ENCODE data around the gene ZNF236.

The ZNF236 gene

DNA sequence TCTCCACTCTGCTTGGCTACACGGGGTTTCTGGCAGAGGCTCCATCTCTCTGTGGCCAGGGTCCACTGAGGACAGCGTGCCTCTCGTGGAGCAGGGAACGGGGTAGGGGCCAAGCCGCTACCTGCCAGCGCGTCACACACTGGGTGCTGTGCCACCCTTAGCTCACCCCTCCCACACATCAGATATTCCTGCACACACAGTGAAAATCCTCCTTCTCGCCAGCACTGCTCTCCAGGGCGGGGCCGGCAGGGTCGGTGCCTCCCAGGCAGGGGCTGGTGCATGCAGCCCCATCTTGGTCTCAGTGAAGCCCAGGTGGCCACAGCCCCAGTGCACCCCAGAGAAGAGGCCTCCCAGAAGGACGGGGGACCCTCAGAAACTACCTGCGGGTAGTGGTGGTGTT is 185.6 kb downstream of the ZNF236 start:
- H3K4me3 ChIP-seq (ENCODE audit: insufficient read depth, low read length, poor library complexity, severe bottlenecking) = no peak overlapping the region
- no peaks in the 10 kb centered on the region for H3K9me2 ChIP-seq (replicated peaks; ENCODE audit: insufficient read depth, low read length)
- 0 out of 2 replicates have a peak, but pooled peaks cover 3% of the 10 kb centered on the region for H3K36me3 ChIP-seq (ENCODE audit: low read length)
- no peak overlapping the region for H3K9ac ChIP-seq (ENCODE audit: low read length)
- H3F3A ChIP-seq (ENCODE audit: insufficient read depth) = peaks cover 7% of the 10 kb centered on the region
- no peak overlapping the region for H3K27ac ChIP-seq (ENCODE audit: low read depth, low read length)
- H3K27me3 ChIP-seq (ENCODE audit: low read length) = no peaks in the 10 kb centered on the region
- H3K4me2 ChIP-seq (ENCODE audit: low read depth, low read length, poor library complexity, severe bottlenecking) = no peak overlapping the region
- H4K20me1 ChIP-seq (ENCODE audit: low read depth, low read length) = no peaks in the 10 kb centered on the region
- no peaks in the 10 kb centered on the region for H3K9me3 ChIP-seq (ENCODE audit: insufficient read depth, low read length)
- TF ChIP-seq, protein P1, sequence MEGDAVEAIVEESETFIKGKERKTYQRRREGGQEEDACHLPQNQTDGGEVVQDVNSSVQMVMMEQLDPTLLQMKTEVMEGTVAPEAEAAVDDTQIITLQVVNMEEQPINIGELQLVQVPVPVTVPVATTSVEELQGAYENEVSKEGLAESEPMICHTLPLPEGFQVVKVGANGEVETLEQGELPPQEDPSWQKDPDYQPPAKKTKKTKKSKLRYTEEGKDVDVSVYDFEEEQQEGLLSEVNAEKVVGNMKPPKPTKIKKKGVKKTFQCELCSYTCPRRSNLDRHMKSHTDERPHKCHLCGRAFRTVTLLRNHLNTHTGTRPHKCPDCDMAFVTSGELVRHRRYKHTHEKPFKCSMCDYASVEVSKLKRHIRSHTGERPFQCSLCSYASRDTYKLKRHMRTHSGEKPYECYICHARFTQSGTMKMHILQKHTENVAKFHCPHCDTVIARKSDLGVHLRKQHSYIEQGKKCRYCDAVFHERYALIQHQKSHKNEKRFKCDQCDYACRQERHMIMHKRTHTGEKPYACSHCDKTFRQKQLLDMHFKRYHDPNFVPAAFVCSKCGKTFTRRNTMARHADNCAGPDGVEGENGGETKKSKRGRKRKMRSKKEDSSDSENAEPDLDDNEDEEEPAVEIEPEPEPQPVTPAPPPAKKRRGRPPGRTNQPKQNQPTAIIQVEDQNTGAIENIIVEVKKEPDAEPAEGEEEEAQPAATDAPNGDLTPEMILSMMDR (IDR thresholded peaks at IDR 0.05; ENCODE audit: insufficient read depth, low read length, poor library complexity, severe bottlenecking) = no peak
- TF ChIP-seq EZH2phosphoT487 (conservative IDR thresholded peaks at IDR 0.05; ENCODE audit: low read length) = no peak
- H2AFZ ChIP-seq (ENCODE audit: low read depth, low read length, severe bottlenecking) = no peak overlapping the region
- no peaks in the 10 kb centered on the region; the same call in 1 of the 2 replicates for H3K79me2 ChIP-seq (ENCODE audit: insufficient read depth, low read length)

DNA sequence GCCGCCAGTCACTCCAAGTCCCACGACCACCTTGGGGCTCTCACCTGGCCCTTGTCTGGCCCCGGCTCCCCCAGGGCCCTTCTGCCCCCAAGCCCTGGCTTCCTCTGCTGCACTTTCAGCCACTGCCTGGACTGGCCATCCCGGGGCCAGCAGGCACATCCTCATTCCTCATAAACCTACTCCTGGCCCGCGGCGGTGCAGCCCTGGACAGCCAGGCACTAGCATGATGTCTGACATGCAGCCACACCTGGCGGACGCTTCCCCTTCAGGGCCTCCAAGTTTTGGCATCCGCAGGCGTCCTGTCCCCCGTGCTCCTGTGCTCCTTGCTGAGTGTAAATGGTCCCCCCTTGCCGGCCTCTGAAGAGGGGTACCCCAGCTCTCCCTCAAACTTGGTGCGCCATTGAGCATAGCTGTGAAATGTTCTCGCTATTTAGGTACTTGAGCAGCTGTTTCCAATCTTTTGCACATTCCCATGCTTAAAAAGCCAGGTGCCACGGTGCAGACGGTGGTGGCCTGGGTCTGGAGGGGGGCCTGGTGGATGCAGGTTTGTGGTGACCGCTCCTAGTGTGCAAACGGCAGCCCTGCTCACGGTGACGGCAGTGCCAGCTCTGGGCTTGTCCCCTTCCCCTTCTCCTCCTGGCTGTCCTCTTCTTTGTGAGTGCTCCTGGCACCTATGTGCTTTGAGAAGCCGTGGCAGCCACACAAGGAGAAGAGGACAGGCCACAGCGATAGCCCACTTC is 186.4 kb downstream of the ZNF236 start:
- Histone ChIP-seq H3F3A (ENCODE audit: insufficient read depth) (no peaks in the 10 kb centered on the region; the same call in 1 of the 2 replicates), H2AFZ (ENCODE audit: low read depth, low read length, severe bottlenecking) (no peak overlapping the region), H3K9ac (ENCODE audit: low read length) (no peak overlapping the region), H3K9me2 (replicated peaks; ENCODE audit: insufficient read depth, low read length) (no peaks in the 10 kb centered on the region), H3K4me3 (ENCODE audit: insufficient read depth, low read length, poor library complexity, severe bottlenecking) (no peak overlapping the region), H3K9me3 (ENCODE audit: insufficient read depth, low read length) (no peaks in the 10 kb centered on the region), H3K27me3 (ENCODE audit: low read length) (no peaks in the 10 kb centered on the region), H4K20me1 (ENCODE audit: low read depth, low read length) (no peaks in the 10 kb centered on the region), H3K4me2 (ENCODE audit: low read depth, low read length, poor library complexity, severe bottlenecking) (no peak overlapping the region), H3K27ac (ENCODE audit: low read depth, low read length) (no peak overlapping the region), H3K79me2 (ENCODE audit: insufficient read depth, low read length) (no peaks in the 10 kb centered on the region; the same call in 1 of the 2 replicates), H3K36me3 (ENCODE audit: low read length) (0 out of 2 replicates have a peak, but pooled peaks cover 3% of the 10 kb centered on the region)
- no peak for TF ChIP-seq EZH2phosphoT487 (conservative IDR thresholded peaks at IDR 0.05; ENCODE audit: low read length)
- TF ChIP-seq, protein P1 (IDR thresholded peaks at IDR 0.05; ENCODE audit: insufficient read depth, low read length, poor library complexity, severe bottlenecking) = no peak

DNA sequence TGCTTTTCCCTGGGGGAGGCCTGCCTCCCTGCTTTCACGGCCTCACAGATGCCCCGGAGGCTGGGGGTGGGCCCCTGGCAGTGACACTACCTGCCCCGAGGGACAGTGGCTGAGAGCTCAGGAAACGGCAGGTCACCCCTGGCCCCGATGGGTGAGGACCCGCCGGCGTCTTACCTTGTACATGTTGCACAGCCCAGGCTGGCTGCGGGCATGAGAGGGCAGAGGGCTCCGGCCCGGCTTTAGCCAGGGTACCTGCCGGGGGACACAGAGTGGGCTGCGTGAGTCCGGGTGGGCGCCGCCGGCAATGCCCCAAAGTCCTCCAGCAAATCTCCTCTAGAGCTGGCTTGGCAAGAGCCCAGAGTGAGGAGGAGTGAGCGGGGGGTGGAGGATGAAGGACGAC is 187.3 kb downstream of the ZNF236 start:
- H2AFZ ChIP-seq (ENCODE audit: low read depth, low read length, severe bottlenecking) = no peak overlapping the region
- peaks cover 3% of the 10 kb centered on the region; the same call in 1 of the 2 replicates for H3K36me3 ChIP-seq (ENCODE audit: low read length)
- no peaks in the 10 kb centered on the region for H3K27me3 ChIP-seq (ENCODE audit: low read length)
- no peaks in the 10 kb centered on the region for H3K9me2 ChIP-seq (replicated peaks; ENCODE audit: insufficient read depth, low read length)
- no peak overlapping the region for H3K9ac ChIP-seq (ENCODE audit: low read length)
- TF ChIP-seq EZH2phosphoT487 (conservative IDR thresholded peaks at IDR 0.05; ENCODE audit: low read length) = no peak
- TF ChIP-seq, protein P1 (IDR thresholded peaks at IDR 0.05; ENCODE audit: insufficient read depth, low read length, poor library complexity, severe bottlenecking) = no peak
- no peaks in the 10 kb centered on the region for H4K20me1 ChIP-seq (ENCODE audit: low read depth, low read length)
- H3K4me3 ChIP-seq (ENCODE audit: insufficient read depth, low read length, poor library complexity, severe bottlenecking) = no peak overlapping the region
- no peaks in the 10 kb centered on the region; the same call in 1 of the 2 replicates for H3K79me2 ChIP-seq (ENCODE audit: insufficient read depth, low read length)
- H3K4me2 ChIP-seq (ENCODE audit: low read depth, low read length, poor library complexity, severe bottlenecking) = no peak overlapping the region
- H3K9me3 ChIP-seq (ENCODE audit: insufficient read depth, low read length) = no peaks in the 10 kb centered on the region
- H3K27ac ChIP-seq (ENCODE audit: low read depth, low read length) = no peak overlapping the region
- no peaks in the 10 kb centered on the region for H3F3A ChIP-seq (ENCODE audit: insufficient read depth)

All from SU-DHL-6 (cell line).